Measurements from ENCODE around the gene BCORL1. TPM values are rescaled to one million over a fixed set of nuclear protein-coding genes. Genes with fewer than 3 reads are reported as not detected.
A peak's percentile ranks its signal among the peaks of the same experiment; 100 is the strongest.

The BCORL1 gene
- total and polyA plus RNA-seq, 2 donors from 2014 or later, result 3.9 to 14.1 TPM

DNA sequence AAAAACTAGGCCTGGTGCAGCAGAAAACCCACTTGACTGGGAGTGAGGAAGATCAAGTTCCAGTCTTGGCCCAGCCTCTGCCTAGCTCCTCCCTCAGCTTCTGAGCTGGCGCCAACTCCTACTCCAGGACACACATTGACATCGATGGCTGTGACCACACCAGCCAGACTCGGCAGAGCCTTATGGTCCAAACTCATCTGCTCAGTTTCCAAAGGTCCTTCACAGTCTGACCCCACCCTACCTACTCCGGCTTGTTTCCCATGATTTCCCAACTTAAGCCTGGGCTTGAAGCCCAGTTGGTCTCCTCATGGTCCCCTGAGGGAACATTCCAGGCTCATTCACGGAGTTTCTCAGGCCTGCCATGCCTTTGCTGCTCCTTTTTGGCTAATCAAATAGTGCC is 117.7 kb downstream of the BCORL1 start:
- no peak for TF ChIP-seq CTCF (IDR thresholded peaks at IDR 0.05; ENCODE audit: borderline replicate concordance, extremely low read depth, insufficient read depth)
- peaks cover 0 to 12% (median 0%) of the 10 kb centered on the region in 3 donors for H3K4me1 ChIP-seq (ENCODE audit: control insufficient read depth in 2 of 3, insufficient read depth in 2 of 3, low read depth in 1 of 3, low read length in 3 of 3)
- H3K27me3 ChIP-seq (ENCODE audit: control insufficient read depth, insufficient read depth, low read length), result no peaks in the 10 kb centered on the region
- no peak overlapping the region for H3K27ac ChIP-seq (ENCODE audit: low read depth in 2 of 2, low read length in 2 of 2)
- H3K9ac ChIP-seq (ENCODE audit: low read length in 3 of 3), result no peak overlapping the region
- DNase-seq (peak in 1 of 5 donors; percentile 81), FAIRE-seq (no peak)
- H3K4me3 ChIP-seq (ENCODE audit: low read length in 3 of 3), result no peak overlapping the region
- intact Hi-C loops (cut with DNase I), result no loop called here
- H3K9me3 ChIP-seq (ENCODE audit: control insufficient read depth in 2 of 3, insufficient read depth in 1 of 3, low read length in 3 of 3), result no peaks in the 10 kb centered on the region
- H3K36me3 ChIP-seq (ENCODE audit: control insufficient read depth in 2 of 3, insufficient read depth in 3 of 3, low read length in 3 of 3), result no peaks in the 10 kb centered on the region

- DNase-seq, result peak in 1 of 5 donors; percentile 18
- H3K27me3 ChIP-seq (ENCODE audit: control insufficient read depth, insufficient read depth, low read length), result no peaks in the 10 kb centered on the region
- H3K9ac ChIP-seq (ENCODE audit: low read length in 3 of 3), result no peak overlapping the region
- intact Hi-C loops (cut with DNase I), result no loop called here
- H3K36me3 ChIP-seq (ENCODE audit: control insufficient read depth in 2 of 3, insufficient read depth in 3 of 3, low read length in 3 of 3), result no peaks in the 10 kb centered on the region
- FAIRE-seq, result no peak
- TF ChIP-seq CTCF (IDR thresholded peaks at IDR 0.05; ENCODE audit: borderline replicate concordance, extremely low read depth, insufficient read depth), result no peak
- no peak overlapping the region for H3K4me3 ChIP-seq (ENCODE audit: low read length in 3 of 3)
- no peak overlapping the region for H3K27ac ChIP-seq (ENCODE audit: low read depth in 2 of 2, low read length in 2 of 2)
- H3K4me1 ChIP-seq (ENCODE audit: control insufficient read depth in 2 of 3, insufficient read depth in 2 of 3, low read depth in 1 of 3, low read length in 3 of 3), result peaks cover 0 to 8% (median 0%) of the 10 kb centered on the region in 3 donors
- H3K9me3 ChIP-seq (ENCODE audit: control insufficient read depth in 2 of 3, insufficient read depth in 1 of 3, low read length in 3 of 3), result no peaks in the 10 kb centered on the region
Measured at GRCh38 chrX:130103605-130104004, 121.2 kb downstream of the BCORL1 start.

- peaks cover 0 to 3% (median 0%) of the 10 kb centered on the region in 3 donors for H3K4me1 ChIP-seq (ENCODE audit: control insufficient read depth in 2 of 3, insufficient read depth in 2 of 3, low read depth in 1 of 3, low read length in 3 of 3)
- TF ChIP-seq CTCF (IDR thresholded peaks at IDR 0.05; ENCODE audit: borderline replicate concordance, extremely low read depth, insufficient read depth), result no peak
- no peaks in the 10 kb centered on the region for H3K36me3 ChIP-seq (ENCODE audit: control insufficient read depth in 2 of 3, insufficient read depth in 3 of 3, low read length in 3 of 3)
- intact Hi-C loops (cut with DNase I), result no loop called here
- H3K9me3 ChIP-seq (ENCODE audit: control insufficient read depth in 2 of 3, insufficient read depth in 1 of 3, low read length in 3 of 3), result no peaks in the 10 kb centered on the region
- H3K27me3 ChIP-seq (ENCODE audit: control insufficient read depth, insufficient read depth, low read length), result no peaks in the 10 kb centered on the region
- DNase-seq, result peak in 1 of 5 donors; percentile 9
- H3K9ac ChIP-seq (ENCODE audit: low read length in 3 of 3), result no peak overlapping the region
- H3K4me3 ChIP-seq (ENCODE audit: low read length in 3 of 3), result no peak overlapping the region
- H3K27ac ChIP-seq (ENCODE audit: low read depth in 2 of 2, low read length in 2 of 2), result no peak overlapping the region
- no peak for FAIRE-seq
Measured at GRCh38 chrX:130105244-130105643, 122.8 kb downstream of the BCORL1 start.

DNA sequence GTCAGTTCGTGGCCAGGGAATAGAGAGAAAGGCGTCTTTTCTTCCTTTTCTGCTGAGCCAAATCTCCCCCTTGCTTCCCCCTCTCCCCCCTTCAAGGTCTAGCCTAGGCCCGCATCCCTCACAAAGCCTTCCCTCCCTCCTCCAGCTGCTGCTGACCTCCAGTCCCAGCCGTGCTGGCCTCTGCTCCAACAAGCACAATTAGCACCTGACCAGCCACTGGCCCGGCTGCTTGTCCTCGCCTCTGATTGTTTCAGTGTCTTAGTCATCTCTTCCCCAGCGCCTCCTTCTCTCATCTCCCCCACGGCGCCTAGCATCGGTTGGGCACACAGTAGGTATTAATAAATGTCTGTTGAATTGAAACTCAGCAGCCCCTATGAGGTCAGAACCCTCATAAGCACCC is 123.6 kb downstream of the BCORL1 start:
- intact Hi-C loops (cut with DNase I), result no loop called here
- no peak overlapping the region for H3K27ac ChIP-seq (ENCODE audit: low read depth in 2 of 2, low read length in 2 of 2)
- no peaks in the 10 kb centered on the region for H3K9me3 ChIP-seq (ENCODE audit: control insufficient read depth in 2 of 3, insufficient read depth in 1 of 3, low read length in 3 of 3)
- FAIRE-seq, result no peak
- TF ChIP-seq CTCF (IDR thresholded peaks at IDR 0.05; ENCODE audit: borderline replicate concordance, extremely low read depth, insufficient read depth), result no peak
- no peaks in the 10 kb centered on the region for H3K27me3 ChIP-seq (ENCODE audit: control insufficient read depth, insufficient read depth, low read length)
- H3K4me1 ChIP-seq (ENCODE audit: control insufficient read depth in 2 of 3, insufficient read depth in 2 of 3, low read depth in 1 of 3, low read length in 3 of 3), result peaks cover 0 to 3% (median 0%) of the 10 kb centered on the region in 3 donors
- DNase-seq, result peak in 1 of 5 donors; percentile 68
- no peak overlapping the region for H3K9ac ChIP-seq (ENCODE audit: low read length in 3 of 3)
- no peak overlapping the region for H3K4me3 ChIP-seq (ENCODE audit: low read length in 3 of 3)
- H3K36me3 ChIP-seq (ENCODE audit: control insufficient read depth in 2 of 3, insufficient read depth in 3 of 3, low read length in 3 of 3), result no peaks in the 10 kb centered on the region

All from kidney (tissue), 14 donors.